GM23338 (cell line): ENCODE results near the gene LUZP2. TPM values are rescaled to one million over a fixed set of nuclear protein-coding genes. Genes with fewer than 3 reads are reported as not detected.

Experiments used
- ATAC-seq: fragments of 200-7000 bp; cut with Tn5 transposase; 3 replicates; pipeline ENCODE4 v1.9.1; 2020
- DNase-seq: peaks from one replicate; pipeline ENCODE4 v3.0.0-alpha.2; 2015; ENCODE audit warnings: low spot score
- H2AFZ ChIP-seq: fragments of 200-600 bp; sonication (generic); 2 replicates; pipeline ENCODE4 v1.8.0; 2016; ENCODE audit warnings: antibody characterized with exemption, mild to moderate bottlenecking, moderate library complexity
- H3F3A ChIP-seq: fragments of 200-600 bp; sonication (generic); replicated peaks from 2 replicates; pipeline ENCODE4 v1.8.0; 2017; ENCODE audit warnings: antibody characterized with exemption, mixed run types, low read depth
- H3K27ac ChIP-seq: fragments of 200-600 bp; sonication (generic); 2 replicates; pipeline ENCODE4 v1.6.1; 2016; ENCODE audit warnings: low read depth
- H3K27me3 ChIP-seq: fragments of 200-600 bp; sonication (generic); 2 replicates; pipeline ENCODE4 v1.8.0; 2016; ENCODE audit warnings: mild to moderate bottlenecking, mixed run types, moderate library complexity; ENCODE audit not compliant: insufficient read depth
- H3K36me3 ChIP-seq: fragments of 200-600 bp; sonication (generic); 2 replicates; pipeline ENCODE4 v1.8.0; 2016; ENCODE audit warnings: mild to moderate bottlenecking; ENCODE audit not compliant: insufficient read depth
- H3K4me1 ChIP-seq: fragments of 200-600 bp; sonication (generic); 2 replicates; pipeline ENCODE4 v1.8.0; 2016; ENCODE audit warnings: mild to moderate bottlenecking, moderate library complexity; ENCODE audit not compliant: insufficient read depth
- H3K4me2 ChIP-seq: fragments of 200-600 bp; sonication (generic); 2 replicates; pipeline ENCODE4 v1.7.1; 2017; ENCODE audit warnings: mixed run types
- H3K4me3 ChIP-seq: fragments of 200-600 bp; sonication (generic); 2 replicates; pipeline ENCODE4 v1.6.1; 2016; ENCODE audit warnings: mixed run types
- H3K79me2 ChIP-seq: fragments of 200-600 bp; sonication (generic); replicated peaks from 2 replicates; pipeline ENCODE4 v1.8.0; 2017; ENCODE audit warnings: mild to moderate bottlenecking; ENCODE audit not compliant: insufficient read depth
- H3K9me2 ChIP-seq: fragments of 200-600 bp; sonication (generic); 2 replicates; pipeline ENCODE4 v1.8.0; 2017; ENCODE audit not compliant: insufficient read depth
- H4K20me1 ChIP-seq: fragments of 200-600 bp; sonication (generic); replicated peaks from 2 replicates; pipeline ENCODE4 v1.8.0; 2017; ENCODE audit warnings: mild to moderate bottlenecking; ENCODE audit not compliant: insufficient read depth
- H3K27ac Mint-ChIP-seq: 2 replicates; pipeline ENCODE4 v1.8.0; 2020; ENCODE audit warnings: inconsistent platforms, mild to moderate bottlenecking, moderate library complexity, mixed read lengths
- H3K27me3 Mint-ChIP-seq: 3 replicates; pipeline ENCODE4 v1.8.0; 2022; ENCODE audit warnings: low read depth, mild to moderate bottlenecking, moderate library complexity, mixed read lengths, inconsistent platforms; ENCODE audit not compliant: insufficient read depth, poor library complexity
- H3K36me3 Mint-ChIP-seq: 3 replicates; pipeline ENCODE4 v1.8.0; 2021; ENCODE audit warnings: low read depth, mild to moderate bottlenecking, inconsistent platforms, moderate library complexity, mixed read lengths
- H3K4me1 Mint-ChIP-seq: 3 replicates; pipeline ENCODE4 v1.8.0; 2020; ENCODE audit warnings: mild to moderate bottlenecking, inconsistent platforms, mixed read lengths
- H3K4me3 Mint-ChIP-seq: 3 replicates; pipeline ENCODE4 v1.8.0; 2021; ENCODE audit warnings: moderate library complexity, mild to moderate bottlenecking, inconsistent platforms, mixed read lengths
- H3K9me3 Mint-ChIP-seq: 3 replicates; pipeline ENCODE4 v1.8.0; 2020; ENCODE audit warnings: moderate library complexity, mild to moderate bottlenecking, inconsistent platforms, mixed read lengths
- CREB1 ChIP-seq: fragments of 250-450 bp; sonication (Bioruptor Pico); IDR thresholded peaks from 2 replicates; pipeline ENCODE4 v1.5.0; 2020; ENCODE audit warnings: low read depth, mild to moderate bottlenecking, moderate library complexity
- CTCF ChIP-seq, 2 experiments: fragments of 200-600 bp in 1 of 2; sonication (generic) in 1 of 2; conservative IDR thresholded peaks; 2 replicates each; pipeline versions ENCODE4 v1.5.1 to v1.6.1; 2016 to 2017; ENCODE audit warnings: antibody characterized with exemption in 2 of 2, low read depth in 2 of 2, mild to moderate bottlenecking in 2 of 2, moderate library complexity in 1 of 2
- ETS1 ChIP-seq: IDR thresholded peaks from 2 replicates; pipeline ENCODE4 v1.6.1; 2016; ENCODE audit warnings: antibody characterized with exemption
- EZH2 ChIP-seq: fragments of 200-600 bp; sonication (generic); IDR thresholded peaks from one replicate; pipeline ENCODE4 v1.8.0; 2017; ENCODE audit warnings: antibody characterized with exemption, mild to moderate bottlenecking, low read depth; ENCODE audit not compliant: unreplicated experiment
- EZH2phosphoT487 ChIP-seq: fragments of 200-600 bp; sonication (generic); IDR thresholded peaks from one replicate; pipeline ENCODE4 v1.8.1; 2018; ENCODE audit warnings: antibody characterized with exemption; ENCODE audit not compliant: unreplicated experiment
- JUNB ChIP-seq: IDR thresholded peaks from one replicate; pipeline ENCODE4 v1.6.1; 2016; ENCODE audit warnings: antibody characterized with exemption; ENCODE audit not compliant: unreplicated experiment
- NANOG ChIP-seq: IDR thresholded peaks from 2 replicates; pipeline ENCODE4 v1.6.1; 2016; ENCODE audit warnings: antibody characterized with exemption, borderline replicate concordance
- POLR2AphosphoS5 ChIP-seq: IDR thresholded peaks from 2 replicates; pipeline ENCODE4 v1.6.1; 2016; ENCODE audit warnings: antibody characterized with exemption, low read depth
- REST ChIP-seq: IDR thresholded peaks from one replicate; pipeline ENCODE4 v1.6.1; 2018; ENCODE audit warnings: antibody characterized with exemption; ENCODE audit not compliant: unreplicated experiment
- STAT1 ChIP-seq: IDR thresholded peaks from one replicate; pipeline ENCODE4 v1.6.1; 2016; ENCODE audit warnings: antibody characterized with exemption; ENCODE audit not compliant: unreplicated experiment
- ZNF114 ChIP-seq: fragments of 250-450 bp; sonication (Bioruptor Pico); IDR thresholded peaks from 2 replicates; pipeline ENCODE4 v1.5.0; 2020; ENCODE audit warnings: mild to moderate bottlenecking, moderate library complexity
- ZNF331 ChIP-seq: fragments of 250-450 bp; sonication (Bioruptor Pico); IDR thresholded peaks from 2 replicates; pipeline ENCODE4 v1.5.0; 2020; ENCODE audit warnings: low read depth, mild to moderate bottlenecking, moderate library complexity
- ZNF462 ChIP-seq: fragments of 250-450 bp; sonication (Bioruptor Pico); IDR thresholded peaks from 2 replicates; pipeline ENCODE4 v1.5.0; 2020; ENCODE audit warnings: mild to moderate bottlenecking, moderate library complexity
- polyA plus RNA-seq: library from polyadenylated mRNA; unstranded; fragments of >200 nt; fragmentation: Nextera tagmentation; extraction: Ambion mirVana; gene quantifications from 2 replicates; pipeline ENCODE4 v1.2.1, GENCODE V29; 2016
- total RNA-seq: library from RNA; depleted of rRNA; stranded (reverse); fragments of >200 nt; shearing (Covaris generic); gene quantifications from 2 replicates; pipeline ENCODE4 v1.2.3, GENCODE V29; 2014

The LUZP2 gene
- total and polyA plus RNA-seq, 2 experiments from 2014 or later: 2.0 to 9.2 TPM

- no peak overlapping the region for H3K4me3 Mint-ChIP-seq
- peaks cover 3% of the 10 kb centered on the region; the same call in 2 of the 3 replicates for H3K9me3 Mint-ChIP-seq
- no peak overlapping the region for H3K4me3 ChIP-seq
- peak overlapping the region; percentile 5; the same call in 1 of the 2 replicates for H3K4me2 ChIP-seq
- ATAC-seq (no peak), DNase-seq (peak; percentile 22)
- no peak overlapping the region for H2AFZ ChIP-seq
- no peaks in the 10 kb centered on the region for H3F3A ChIP-seq
- peak overlapping the region; percentile 10; the same call in 1 of the 2 replicates for H3K27ac Mint-ChIP-seq
- peaks cover 14% of the 10 kb centered on the region; the same call in 2 of the 3 replicates for H3K4me1 Mint-ChIP-seq
- no peaks in the 10 kb centered on the region for H3K27me3 ChIP-seq
- H3K36me3 Mint-ChIP-seq: no peaks in the 10 kb centered on the region
- H4K20me1 ChIP-seq: no peaks in the 10 kb centered on the region
- peaks cover 2% of the 10 kb centered on the region for H3K27me3 Mint-ChIP-seq
- no peak for TF ChIP-seq EZH2phosphoT487
- TF ChIP-seq REST: no peak
- TF ChIP-seq CTCF (conservative IDR thresholded peaks at IDR 0.05; ENCODE audit: low read depth in 2 of 2): no peak
- no peak for TF ChIP-seq EZH2
- no peak for TF ChIP-seq ZNF331 (CRISPR knock-in tag)
- TF ChIP-seq ZNF462: no peak
- TF ChIP-seq STAT1: no peak
- TF ChIP-seq JUNB: no peak
- TF ChIP-seq NANOG: no peak
- no peak for TF ChIP-seq CREB1
- no peak for TF ChIP-seq POLR2AphosphoS5
- TF ChIP-seq ZNF114: no peak
- TF ChIP-seq ETS1: no peak
- no peaks in the 10 kb centered on the region for H3K79me2 ChIP-seq
- H3K4me1 ChIP-seq: peaks cover 12% of the 10 kb centered on the region
- H3K36me3 ChIP-seq: no peaks in the 10 kb centered on the region
- no peak overlapping the region for H3K27ac ChIP-seq
- no peaks in the 10 kb centered on the region for H3K9me2 ChIP-seq
Observed at GRCh38 chr11:24705474-24705873, 208.6 kb downstream of the LUZP2 start.
